Keratinocyte (primary cell): ENCODE measurements around the gene HSD17B13. TPM values are rescaled to one million over a fixed set of nuclear protein-coding genes. Genes with fewer than 3 reads are reported as not detected.
"Not testable (repeated sequence)": the region's sequence is repeated elsewhere in the genome, so short reads cannot be mapped to it uniquely, and the experiment has no call there.

Experiments used
- DNase-seq: peaks from one replicate; pipeline ENCODE4 v3.0.0-alpha.2; 2011; ENCODE audit warnings: low read depth, missing footprints, low spot score
- FAIRE-seq: peaks from 2 replicates; lab custom pipeline; 2011; peaks lifted over from hg19 to GRCh38; lab: Jason Lieb, UNC
- H2AFZ ChIP-seq: 2 replicates; pipeline ENCODE4 v1.6.0; 2012; ENCODE audit warnings: low read length, control low read depth, inconsistent platforms; ENCODE audit not compliant: control insufficient read depth
- H3K27ac ChIP-seq: 2 replicates; pipeline ENCODE4 v1.5.1; 2011; ENCODE audit warnings: low read length; ENCODE audit not compliant: control insufficient read depth, insufficient read depth
- H3K27me3 ChIP-seq: 3 replicates; pipeline ENCODE4 v1.6.0; 2011; ENCODE audit warnings: low read length; ENCODE audit not compliant: control insufficient read depth, insufficient read depth; ENCODE audit errors: extremely low read depth
- H3K36me3 ChIP-seq, 2 experiments: 2 replicates in 1 of 2; 3 replicates in 1 of 2; pipeline ENCODE4 v1.5.1; 2011; ENCODE audit warnings: low read length in 2 of 2, mild to moderate bottlenecking in 1 of 2; ENCODE audit not compliant: control insufficient read depth in 2 of 2, insufficient read depth in 2 of 2; ENCODE audit errors: extremely low read depth in 1 of 2
- H3K4me1 ChIP-seq: 3 replicates; pipeline ENCODE4 v1.5.1; 2011; ENCODE audit warnings: low read length; ENCODE audit not compliant: control insufficient read depth, insufficient read depth; ENCODE audit errors: extremely low read depth
- H3K4me2 ChIP-seq: 3 replicates; pipeline ENCODE4 v1.6.0; 2011; ENCODE audit warnings: low read depth, low read length; ENCODE audit not compliant: control insufficient read depth, insufficient read depth; ENCODE audit errors: extremely low read depth
- H3K4me3 ChIP-seq, 3 experiments: fragments of 200-600 bp in 1 of 3; sonication (generic) in 1 of 3; 2 replicates in 2 of 3; 3 replicates in 1 of 3; pipeline ENCODE4 v1.5.1; 2011 to 2016; ENCODE audit warnings: low read length in 3 of 3, mild to moderate bottlenecking in 3 of 3, control low read depth in 2 of 3, inconsistent platforms in 1 of 3, low read depth in 1 of 3, mixed read lengths in 1 of 3, mixed run types in 1 of 3, moderate library complexity in 1 of 3; ENCODE audit not compliant: control insufficient read depth in 2 of 3, insufficient read depth in 2 of 3; ENCODE audit errors: extremely low read depth in 1 of 3
- H3K79me2 ChIP-seq: 2 replicates; pipeline ENCODE4 v1.6.0; 2012; ENCODE audit warnings: low read length; ENCODE audit not compliant: control insufficient read depth, insufficient read depth
- H3K9ac ChIP-seq: 3 replicates; pipeline ENCODE4 v1.6.0; 2011; ENCODE audit warnings: low read length; ENCODE audit not compliant: control insufficient read depth, insufficient read depth; ENCODE audit errors: extremely low read depth
- H3K9me1 ChIP-seq: 3 replicates; pipeline ENCODE4 v1.6.0; 2011; ENCODE audit warnings: low read length; ENCODE audit not compliant: control insufficient read depth, insufficient read depth; ENCODE audit errors: extremely low read depth
- H3K9me3 ChIP-seq: 2 replicates; pipeline ENCODE4 v1.5.1; 2012; ENCODE audit warnings: low read depth, low read length; ENCODE audit not compliant: control insufficient read depth
- H4K20me1 ChIP-seq: 3 replicates; pipeline ENCODE4 v1.6.0; 2011; ENCODE audit warnings: low read length; ENCODE audit not compliant: control insufficient read depth, insufficient read depth; ENCODE audit errors: extremely low read depth
- EZH2 ChIP-seq: IDR thresholded peaks from one replicate; pipeline ENCODE4 v1.6.1; 2012; ENCODE audit warnings: inconsistent platforms, mild to moderate bottlenecking, low read length, moderate library complexity
- dilution Hi-C: fragments of 300-500 bp; cut with MboI; formaldehyde crosslinking; loops from one replicate; pipeline ENCODE4 v1.7.0; 2020; ENCODE audit warnings: low sequenced_read_pairs; ENCODE audit not compliant: extremely low pct_ligation_motif_present
- polyA plus RNA-seq, 5 experiments: library from polyadenylated mRNA; depleted of rRNA in 3 of 5; stranded (reverse) in 3 of 5; stranded (forward) in 1 of 5; unstranded in 1 of 5; fragments of >200 nt; gene quantifications; 1 replicate in 1 of 5; 2 replicates in 3 of 5; 3 replicates in 1 of 5; pipeline versions ENCODE4 v1.2.1 to v1.2.3, GENCODE V29; 2011 to 2012; ENCODE audit warnings: missing spikeins in 2 of 5, low read depth in 1 of 5, low replicate concordance in 1 of 5
- TF ChIP-seq, protein P1 (sequence below), 3 experiments: IDR thresholded peaks in 1 of 3; conservative IDR thresholded peaks in 1 of 3; optimal IDR thresholded peaks in 1 of 3; 2 replicates in 2 of 3; 3 replicates in 1 of 3; pipeline versions ENCODE3 to v1.5.1; 2011; ENCODE audit warnings: low read length in 3 of 3, mild to moderate bottlenecking in 3 of 3, moderate library complexity in 2 of 3, control low read depth in 1 of 3, inconsistent platforms in 1 of 3; ENCODE audit not compliant: insufficient read depth in 2 of 3; ENCODE audit errors: extremely low read depth in 1 of 3

Gene HSD17B13
- polyA plus RNA-seq, 1 donor (not counting 4 experiments of a cell fraction or from before 2014, with no cell fraction given) = not detected

DNA sequence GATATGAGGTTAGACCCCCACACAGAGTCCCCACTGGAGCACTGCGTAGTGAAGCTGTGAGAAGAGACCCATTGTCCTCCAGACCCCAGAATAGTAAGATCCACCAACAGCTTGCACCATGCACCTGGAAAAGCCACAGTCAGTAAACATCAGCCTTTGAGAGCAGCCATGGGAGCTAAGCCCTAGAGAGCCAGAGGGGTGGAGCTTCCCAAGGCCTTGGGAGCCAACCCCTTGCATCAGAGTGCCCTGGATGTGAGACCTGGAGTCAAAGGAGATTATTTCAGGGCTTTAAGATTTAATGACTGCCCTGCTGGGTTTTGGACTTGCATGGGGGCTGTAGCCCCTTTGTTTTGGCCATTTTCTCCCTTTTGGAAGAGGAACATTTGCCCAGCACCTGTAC is 35.7 kb downstream of the HSD17B13 start:
- dilution Hi-C loops = no loop called here
- no peak overlapping the region for H2AFZ ChIP-seq
- H3K9ac ChIP-seq = no peak overlapping the region
- H3K4me1 ChIP-seq = no peaks in the 10 kb centered on the region
- H3K27ac ChIP-seq = no peak overlapping the region
- TF ChIP-seq EZH2 = no peak
- TF ChIP-seq, protein P1, sequence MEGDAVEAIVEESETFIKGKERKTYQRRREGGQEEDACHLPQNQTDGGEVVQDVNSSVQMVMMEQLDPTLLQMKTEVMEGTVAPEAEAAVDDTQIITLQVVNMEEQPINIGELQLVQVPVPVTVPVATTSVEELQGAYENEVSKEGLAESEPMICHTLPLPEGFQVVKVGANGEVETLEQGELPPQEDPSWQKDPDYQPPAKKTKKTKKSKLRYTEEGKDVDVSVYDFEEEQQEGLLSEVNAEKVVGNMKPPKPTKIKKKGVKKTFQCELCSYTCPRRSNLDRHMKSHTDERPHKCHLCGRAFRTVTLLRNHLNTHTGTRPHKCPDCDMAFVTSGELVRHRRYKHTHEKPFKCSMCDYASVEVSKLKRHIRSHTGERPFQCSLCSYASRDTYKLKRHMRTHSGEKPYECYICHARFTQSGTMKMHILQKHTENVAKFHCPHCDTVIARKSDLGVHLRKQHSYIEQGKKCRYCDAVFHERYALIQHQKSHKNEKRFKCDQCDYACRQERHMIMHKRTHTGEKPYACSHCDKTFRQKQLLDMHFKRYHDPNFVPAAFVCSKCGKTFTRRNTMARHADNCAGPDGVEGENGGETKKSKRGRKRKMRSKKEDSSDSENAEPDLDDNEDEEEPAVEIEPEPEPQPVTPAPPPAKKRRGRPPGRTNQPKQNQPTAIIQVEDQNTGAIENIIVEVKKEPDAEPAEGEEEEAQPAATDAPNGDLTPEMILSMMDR (optimal IDR thresholded peaks at IDR 0.05 in 1 of 3, IDR thresholded peaks at IDR 0.05 in 1 of 3, conservative IDR thresholded peaks at IDR 0.05 in 1 of 3; ENCODE audit: extremely low read depth in 1 of 3, insufficient read depth in 2 of 3, low read length in 3 of 3) = no peak
- no peak overlapping the region for H3K4me3 ChIP-seq
- H3K27me3 ChIP-seq = no peaks in the 10 kb centered on the region
- no peak overlapping the region for H3K4me2 ChIP-seq
- H3K9me3 ChIP-seq = no peaks in the 10 kb centered on the region
- DNase-seq = no peak
- no peaks in the 10 kb centered on the region for H3K36me3 ChIP-seq
- H3K79me2 ChIP-seq = no peaks in the 10 kb centered on the region
- no peak for FAIRE-seq
- no peaks in the 10 kb centered on the region for H3K9me1 ChIP-seq
- H4K20me1 ChIP-seq = no peaks in the 10 kb centered on the region

DNA sequence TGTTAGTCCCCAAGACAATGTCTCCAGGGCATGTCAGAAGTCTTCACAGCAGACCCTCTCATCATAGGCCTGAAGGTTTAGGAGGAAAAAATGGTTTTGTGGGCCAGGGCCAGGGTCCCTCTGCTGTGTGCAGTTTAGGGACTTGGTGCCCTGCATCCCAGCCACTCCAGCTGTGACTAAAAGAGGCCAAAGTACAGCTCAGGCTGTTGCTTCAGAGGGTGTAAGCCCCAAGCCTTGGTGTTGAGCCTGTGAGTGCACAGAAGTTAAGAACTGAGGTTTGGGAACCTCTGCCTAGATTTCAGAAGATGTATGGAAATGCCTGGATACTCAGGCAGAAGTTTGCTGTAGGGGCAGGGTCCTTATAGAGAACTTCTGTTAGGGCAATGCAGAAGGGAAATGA is 38.4 kb downstream of the HSD17B13 start:
- H3K27ac ChIP-seq, H3K36me3 ChIP-seq, H4K20me1 ChIP-seq, H3K9me3 ChIP-seq, H2AFZ ChIP-seq, H3K4me1 ChIP-seq, H3K4me2 ChIP-seq, H3K9me1 ChIP-seq, H3K9ac ChIP-seq, H3K27me3 ChIP-seq, H3K79me2 ChIP-seq, dilution Hi-C loops, FAIRE-seq, H3K4me3 ChIP-seq, DNase-seq: not testable (repeated sequence)

DNA sequence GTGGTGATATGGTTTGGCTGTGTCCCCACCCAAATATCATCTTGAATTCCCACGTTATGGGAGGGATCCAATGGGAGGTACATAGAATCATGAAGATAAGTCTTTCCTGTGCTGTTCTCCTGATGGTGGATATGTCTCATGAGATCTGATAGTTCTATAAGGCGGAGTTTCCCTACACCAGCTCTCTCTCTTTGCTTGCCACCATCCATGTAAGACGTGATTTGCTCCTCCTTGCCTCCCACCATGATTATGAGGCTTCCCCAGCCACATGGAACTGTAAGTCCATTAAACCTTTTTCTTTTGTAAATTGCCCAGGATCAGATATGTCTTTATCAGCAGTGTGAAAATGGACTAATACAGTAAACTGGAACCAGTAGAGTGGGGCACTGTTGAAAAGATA is 39.5 kb downstream of the HSD17B13 start:
- H3K36me3 ChIP-seq = no peaks in the 10 kb centered on the region
- no peaks in the 10 kb centered on the region for H3K79me2 ChIP-seq
- dilution Hi-C loops = no loop called here

More for the DNA sequence above, 39.5 kb downstream of the HSD17B13 start:
- no peak overlapping the region for H3K27ac ChIP-seq
- no peak overlapping the region for H2AFZ ChIP-seq
- DNase-seq = no peak
- no peaks in the 10 kb centered on the region for H3K27me3 ChIP-seq
- FAIRE-seq = no peak
- no peaks in the 10 kb centered on the region for H4K20me1 ChIP-seq
- TF ChIP-seq EZH2 = no peak
- TF ChIP-seq, protein P1 (optimal IDR thresholded peaks at IDR 0.05 in 1 of 3, IDR thresholded peaks at IDR 0.05 in 1 of 3, conservative IDR thresholded peaks at IDR 0.05 in 1 of 3; ENCODE audit: extremely low read depth in 1 of 3, insufficient read depth in 2 of 3, low read length in 3 of 3) = no peak
- no peak overlapping the region for H3K4me2 ChIP-seq
- no peaks in the 10 kb centered on the region for H3K9me3 ChIP-seq
- H3K9me1 ChIP-seq = no peaks in the 10 kb centered on the region
- no peak overlapping the region for H3K4me3 ChIP-seq
- H3K4me1 ChIP-seq = no peaks in the 10 kb centered on the region
- no peak overlapping the region for H3K9ac ChIP-seq
